ENCODE data around the gene CIDEC.

DNA sequence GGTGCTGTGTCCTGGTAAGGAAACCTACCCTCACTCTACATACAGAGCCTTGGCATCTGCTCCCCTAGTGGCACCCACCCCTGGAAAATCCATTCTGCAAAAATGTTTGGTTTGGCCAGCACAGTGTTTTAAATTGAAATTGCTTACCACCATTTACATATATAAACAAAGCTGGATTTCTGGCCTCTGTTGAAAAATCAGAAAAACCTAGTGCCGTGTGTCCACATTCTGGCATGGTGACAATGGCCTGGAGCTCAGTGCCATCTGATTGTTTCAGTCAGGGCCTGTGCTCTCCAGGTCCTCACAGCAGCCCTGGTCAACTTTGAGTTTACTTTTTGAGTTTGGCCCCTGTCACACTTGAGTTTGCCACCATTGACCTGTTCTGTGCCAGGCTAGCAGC is 34.0 kb upstream of the CIDEC start:
- no peak for TF ChIP-seq POLR2AphosphoS5 (IDR thresholded peaks at IDR 0.05; ENCODE audit: borderline replicate concordance, low read depth, low read length)
- no peak for TF ChIP-seq EZH2 (IDR thresholded peaks at IDR 0.05)
- no peak for TF ChIP-seq FOXP2 (optimal IDR thresholded peaks at IDR 0.05; ENCODE audit: control extremely low read depth, extremely low read length, insufficient read depth)
